ENCODE results near the gene TRAPPC12. TPM values are rescaled to one million over a fixed set of nuclear protein-coding genes. Genes with fewer than 3 reads are reported as not detected.

TRAPPC12 gene
- total RNA-seq, 1 donor, result 62.7 TPM

- TF ChIP-seq CTCF (IDR thresholded peaks at IDR 0.05; ENCODE audit: insufficient read depth, low read length), result no peak
- no peak for DNase-seq (ENCODE audit: low read depth)
- no peak overlapping the region for H3K4me3 ChIP-seq (ENCODE audit: low read depth, low read length)
Measured at GRCh38 chr2:3341336-3341735, 38.2 kb upstream of the TRAPPC12 start.

GRCh38 chr2:3342324-3342723 lies 37.2 kb upstream of the TRAPPC12 start:
- no peak overlapping the region for H3K4me3 ChIP-seq (ENCODE audit: low read depth, low read length)

GRCh38 chr2:3343012-3343411 lies 36.5 kb upstream of the TRAPPC12 start:
- TF ChIP-seq CTCF (IDR thresholded peaks at IDR 0.05; ENCODE audit: insufficient read depth, low read length), result no peak
- DNase-seq (ENCODE audit: low read depth), result no peak

More at GRCh38 chr2:3342324-3342723, 37.2 kb upstream of the TRAPPC12 start:
- no peak for TF ChIP-seq CTCF (IDR thresholded peaks at IDR 0.05; ENCODE audit: insufficient read depth, low read length)
- DNase-seq (ENCODE audit: low read depth), result no peak

GRCh38 chr2:3344897-3345296 lies 34.6 kb upstream of the TRAPPC12 start:
- no peak overlapping the region for H3K4me3 ChIP-seq (ENCODE audit: low read depth, low read length)
- TF ChIP-seq CTCF (IDR thresholded peaks at IDR 0.05; ENCODE audit: insufficient read depth, low read length), result no peak
- DNase-seq (ENCODE audit: low read depth), result no peak

More at GRCh38 chr2:3343012-3343411, 36.5 kb upstream of the TRAPPC12 start:
- no peak overlapping the region for H3K4me3 ChIP-seq (ENCODE audit: low read depth, low read length)

- no peak overlapping the region for H3K4me3 ChIP-seq (ENCODE audit: low read depth, low read length)
- no peak for DNase-seq (ENCODE audit: low read depth)
- no peak for TF ChIP-seq CTCF (IDR thresholded peaks at IDR 0.05; ENCODE audit: insufficient read depth, low read length)
Measured at GRCh38 chr2:3345621-3346020, 33.9 kb upstream of the TRAPPC12 start.

GRCh38 chr2:3348767-3349166 lies 30.7 kb upstream of the TRAPPC12 start:
- no peak for DNase-seq (ENCODE audit: low read depth)
- H3K4me3 ChIP-seq (ENCODE audit: low read depth, low read length), result no peak overlapping the region
- no peak for TF ChIP-seq CTCF (IDR thresholded peaks at IDR 0.05; ENCODE audit: insufficient read depth, low read length)

GRCh38 chr2:3349211-3349693 lies 30.2 kb upstream of the TRAPPC12 start:
- no peak overlapping the region for H3K4me3 ChIP-seq (ENCODE audit: low read depth, low read length)
- TF ChIP-seq CTCF (IDR thresholded peaks at IDR 0.05; ENCODE audit: insufficient read depth, low read length), result no peak
- peak; percentile 27 for DNase-seq (ENCODE audit: low read depth)

Data from fibroblast of the aortic adventitia (primary cell).